ENCODE results near the gene CES2. TPM values are rescaled to one million over a fixed set of nuclear protein-coding genes. Genes with fewer than 3 reads are reported as not detected.
"Not testable (repeated sequence)": the region's sequence is repeated elsewhere in the genome, so short reads cannot be mapped to it uniquely, and the experiment has no call there.

The CES2 gene
- total and polyA plus RNA-seq, 5 experiments from 2014 or later: 21.1 to 62.7 (median 31.2) TPM

- H3K27me3 Mint-ChIP-seq, ATAC-seq, DNase-seq, H3K4me1 Mint-ChIP-seq, H3K36me3 Mint-ChIP-seq, POLR2A ChIA-PET, H3K4me3 Mint-ChIP-seq, H3K27ac Mint-ChIP-seq, H3K9me3 Mint-ChIP-seq: not testable (repeated sequence)
Measured at GRCh38 chr16:66896682-66897081, 38.6 kb upstream of the CES2 start.

GRCh38 chr16:66898207-66898606, 37.1 kb upstream of the CES2 start:
- no peak for DNase-seq
- Mint-ChIP-seq H3K27me3 (no peaks in the 10 kb centered on the region), H3K4me3 (no peak overlapping the region), H3K36me3 (no peaks in the 10 kb centered on the region), H3K9me3 (no peaks in the 10 kb centered on the region), H3K4me1 (peaks cover 0 to 4% (median 2%) of the 10 kb centered on the region in 4 donors), H3K27ac (no peak overlapping the region)
- POLR2A ChIA-PET: no interaction called here
- no peak for ATAC-seq

DNA sequence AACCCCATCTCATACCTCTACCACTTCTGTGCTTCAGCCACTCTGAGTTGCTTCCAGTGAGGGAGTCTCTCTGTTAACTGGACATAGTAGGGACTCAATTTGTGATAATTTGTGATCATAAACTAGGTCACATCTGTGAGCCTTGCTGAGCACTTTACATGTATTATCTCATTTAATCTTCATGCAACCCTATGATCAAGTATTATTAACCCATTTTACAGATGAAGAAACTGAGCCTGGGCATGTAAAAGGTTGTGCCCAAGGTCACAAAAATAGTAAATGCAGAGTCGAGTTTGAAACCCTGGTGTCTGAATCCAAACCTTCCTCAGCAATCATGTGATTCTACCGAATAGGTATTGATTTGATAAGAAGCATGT, 36.4 kb upstream of the CES2 start:
- H3K27me3 Mint-ChIP-seq: no peaks in the 10 kb centered on the region
- POLR2A ChIA-PET: no interaction called here
- H3K36me3 Mint-ChIP-seq: no peaks in the 10 kb centered on the region
- no peak overlapping the region for H3K4me3 Mint-ChIP-seq
- no peak for ATAC-seq
- no peaks in the 10 kb centered on the region for H3K9me3 Mint-ChIP-seq
- no peak for DNase-seq
- H3K27ac Mint-ChIP-seq: no peak overlapping the region
- peaks cover 0 to 3% (median 1%) of the 10 kb centered on the region in 4 donors for H3K4me1 Mint-ChIP-seq

DNA sequence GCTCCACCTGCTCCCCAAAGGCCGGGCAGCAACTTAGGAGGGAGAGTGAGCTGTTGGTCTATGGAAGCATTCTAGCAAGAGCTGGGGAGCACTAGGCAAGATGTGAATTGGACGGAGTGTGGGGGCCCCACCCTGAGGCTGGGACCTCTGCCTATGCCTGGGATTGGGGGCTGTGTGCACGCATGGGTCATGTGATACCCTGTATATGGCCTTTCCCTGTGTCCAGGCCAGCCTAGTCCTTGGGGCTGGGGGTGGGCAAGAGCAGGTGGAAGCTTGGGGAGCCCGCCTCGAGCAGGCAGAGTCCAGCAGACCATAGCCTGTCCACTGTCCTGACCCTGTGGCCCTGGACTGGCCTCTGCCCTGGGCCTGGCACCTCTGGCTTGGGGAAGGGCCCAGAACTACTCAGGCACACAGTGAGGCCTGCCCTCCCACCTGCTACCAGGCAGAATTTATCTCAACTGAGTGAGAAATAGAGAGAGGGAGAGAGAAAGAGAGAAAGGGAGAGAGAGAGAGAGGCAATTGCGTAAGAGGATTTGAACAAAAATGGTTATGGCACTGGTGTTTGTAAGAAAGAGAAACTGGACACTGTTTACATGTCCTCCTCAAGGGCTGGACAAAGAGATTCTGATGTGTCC, 35.9 kb upstream of the CES2 start:
- Mint-ChIP-seq H3K36me3 (no peaks in the 10 kb centered on the region), H3K4me1 (peaks cover 0 to 3% (median 1%) of the 10 kb centered on the region in 4 donors), H3K9me3 (no peaks in the 10 kb centered on the region), H3K4me3 (no peak overlapping the region), H3K27ac (peak overlapping the region in 1 of 10 donors; percentile 68), H3K27me3 (no peaks in the 10 kb centered on the region)
- POLR2A ChIA-PET: interaction anchor here (0.6 kb wide), 1 partner anchor 439 kb away, joined by 4 read pairs; no protein-coding TSS in a partner anchor
- ATAC-seq (no peak), DNase-seq (no peak)

DNA sequence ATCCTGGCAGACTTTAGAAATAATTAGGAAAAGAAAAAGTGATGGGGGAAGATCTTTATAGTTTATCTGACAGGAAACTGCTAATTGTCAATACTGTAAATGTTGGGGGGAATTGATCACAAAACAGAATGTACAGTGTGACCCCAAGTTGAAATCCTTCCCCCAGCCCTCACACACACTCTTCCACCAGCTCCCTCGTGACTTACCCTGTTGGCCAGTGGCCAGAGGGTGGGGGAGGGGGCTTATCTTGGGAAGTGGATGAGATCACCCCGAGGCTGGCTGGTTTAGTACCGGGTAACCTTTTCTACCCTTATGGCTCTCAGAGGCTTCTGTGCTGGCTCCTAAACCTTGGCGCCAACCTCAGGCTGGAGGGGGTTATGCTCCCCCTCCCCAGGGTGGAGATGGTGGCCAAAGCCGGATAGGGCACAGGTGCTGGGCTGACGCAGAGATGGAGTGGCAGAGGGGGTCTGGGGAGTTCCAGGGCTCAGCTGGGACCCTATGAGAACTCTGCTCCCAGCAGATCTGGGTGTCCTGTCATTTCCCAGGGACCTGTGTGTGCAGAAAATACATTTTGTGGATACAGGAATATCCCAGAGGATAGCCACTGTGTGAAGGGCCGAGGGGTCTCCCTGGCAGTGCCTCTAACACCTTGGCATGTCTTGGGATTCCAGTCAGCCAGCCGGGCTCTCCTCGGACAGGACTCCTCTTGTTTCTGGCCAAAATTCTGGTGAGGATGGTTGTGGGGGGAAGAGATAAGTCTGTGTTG, 35.2 kb upstream of the CES2 start:
- Mint-ChIP-seq H3K27me3 (no peaks in the 10 kb centered on the region), H3K27ac (peak overlapping the region in 1 of 10 donors; percentile 68), H3K4me3 (no peak overlapping the region), H3K36me3 (no peaks in the 10 kb centered on the region), H3K9me3 (no peaks in the 10 kb centered on the region), H3K4me1 (peaks cover 0 to 2% (median under 1%) of the 10 kb centered on the region in 4 donors)
- POLR2A ChIA-PET: interaction anchor here (0.6 kb wide), 1 partner anchor 438 kb away, joined by 4 read pairs; no protein-coding TSS in a partner anchor
- DNase-seq (no peak), ATAC-seq (no peak)

GRCh38 chr16:66900721-66901441, 34.4 kb upstream of the CES2 start:
- no peaks in the 10 kb centered on the region for H3K9me3 Mint-ChIP-seq
- H3K27me3 Mint-ChIP-seq: no peaks in the 10 kb centered on the region
- H3K36me3 Mint-ChIP-seq: no peaks in the 10 kb centered on the region
- DNase-seq (no peak), ATAC-seq (no peak)
- H3K27ac Mint-ChIP-seq: no peak overlapping the region
- H3K4me1 Mint-ChIP-seq: peaks cover 2 to 4% (median 3%) of the 10 kb centered on the region in 4 donors
- no peak overlapping the region for H3K4me3 Mint-ChIP-seq
- POLR2A ChIA-PET: no interaction called here

DNA sequence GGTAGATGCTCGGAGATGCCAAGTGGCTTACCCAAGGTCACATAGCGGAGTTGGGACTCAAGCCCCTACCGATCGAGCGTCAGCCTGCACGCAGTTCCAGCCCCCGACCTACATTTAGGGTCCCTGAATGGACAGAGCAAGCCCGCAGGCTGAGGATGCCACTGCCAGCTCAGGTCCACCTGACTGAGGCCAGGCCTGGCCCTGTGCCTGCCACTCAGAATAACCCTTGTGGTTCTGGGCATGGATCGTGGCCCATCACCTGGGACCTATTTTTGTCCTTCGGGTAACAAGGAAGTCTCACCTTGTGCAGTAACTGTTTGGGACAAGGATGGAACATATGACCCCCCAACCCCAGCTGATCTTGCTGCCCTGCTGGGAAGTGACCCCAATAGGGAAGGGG, 33.7 kb upstream of the CES2 start:
- Mint-ChIP-seq H3K4me1 (peaks cover 7 to 11% (median 8%) of the 10 kb centered on the region in 4 donors), H3K27ac (no peak overlapping the region), H3K4me3 (no peak overlapping the region), H3K9me3 (no peaks in the 10 kb centered on the region), H3K27me3 (no peaks in the 10 kb centered on the region), H3K36me3 (no peaks in the 10 kb centered on the region)
- ATAC-seq (no peak), DNase-seq (no peak)
- POLR2A ChIA-PET: no interaction called here

GRCh38 chr16:66902648-66903543, 32.4 kb upstream of the CES2 start:
- Mint-ChIP-seq H3K9me3 (no peaks in the 10 kb centered on the region), H3K4me1 (peaks cover 7 to 11% (median 8%) of the 10 kb centered on the region in 4 donors), H3K36me3 (no peaks in the 10 kb centered on the region), H3K4me3 (no peak overlapping the region), H3K27ac (no peak overlapping the region), H3K27me3 (no peaks in the 10 kb centered on the region)
- POLR2A ChIA-PET: no interaction called here
- ATAC-seq (no peak), DNase-seq (no peak)

DNA sequence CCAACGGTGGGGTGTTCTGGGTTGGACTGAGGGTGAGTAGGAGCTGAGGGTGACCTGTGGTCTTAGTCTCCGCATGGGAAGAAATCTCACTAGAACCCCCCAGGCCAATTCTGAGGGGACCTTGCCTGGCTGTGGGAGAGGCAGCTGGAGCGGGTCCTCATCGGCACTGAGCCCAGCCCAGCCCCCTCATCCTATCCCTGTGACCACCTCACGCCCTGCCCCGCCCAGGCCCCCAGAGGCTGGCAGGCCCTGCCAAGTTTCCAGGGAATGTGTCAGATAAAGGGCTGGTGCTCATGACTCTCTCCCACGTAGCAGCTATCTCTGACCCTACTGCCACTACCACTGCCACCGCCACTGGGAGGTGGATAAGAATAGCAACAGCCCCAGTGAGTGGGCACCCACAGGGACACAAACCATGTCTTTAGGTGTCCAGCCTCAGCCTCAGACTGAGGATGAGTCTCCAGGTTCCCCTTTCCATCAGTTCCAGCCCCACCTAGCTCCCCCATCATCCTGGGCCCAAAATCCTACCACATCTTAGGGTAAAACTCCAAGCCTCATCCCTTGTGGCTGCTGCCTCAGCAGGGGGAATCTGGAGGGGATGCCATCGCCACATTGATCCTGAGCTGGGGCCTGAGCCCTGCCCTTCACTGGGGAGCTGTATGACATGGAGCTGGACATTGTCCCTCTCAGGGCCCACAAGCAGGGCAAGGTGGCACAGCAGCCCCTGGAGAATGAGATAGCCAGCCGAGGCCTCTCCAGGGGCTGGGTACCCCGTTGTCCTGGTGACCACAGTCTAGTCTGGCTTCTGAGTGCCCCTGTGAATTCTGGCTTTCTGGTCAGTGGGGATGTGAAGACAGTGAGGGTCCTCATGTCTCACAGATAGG, 31.5 kb upstream of the CES2 start:
- Mint-ChIP-seq H3K4me3 (no peak overlapping the region), H3K36me3 (no peaks in the 10 kb centered on the region), H3K4me1 (peaks cover 7 to 11% (median 8%) of the 10 kb centered on the region in 4 donors), H3K27ac (peak overlapping the region in 1 of 10 donors; percentile 11), H3K9me3 (no peaks in the 10 kb centered on the region), H3K27me3 (no peaks in the 10 kb centered on the region)
- DNase-seq (no peak), ATAC-seq (no peak)
- POLR2A ChIA-PET: no interaction called here

GRCh38 chr16:66904428-66904845, 30.9 kb upstream of the CES2 start:
- no peaks in the 10 kb centered on the region for H3K9me3 Mint-ChIP-seq
- H3K27me3 Mint-ChIP-seq: no peaks in the 10 kb centered on the region
- DNase-seq (no peak), ATAC-seq (no peak)
- H3K4me1 Mint-ChIP-seq: peaks cover 7 to 11% (median 8%) of the 10 kb centered on the region in 4 donors
- H3K36me3 Mint-ChIP-seq: no peaks in the 10 kb centered on the region
- H3K4me3 Mint-ChIP-seq: no peak overlapping the region
- no peak overlapping the region for H3K27ac Mint-ChIP-seq
- POLR2A ChIA-PET: no interaction called here

DNA sequence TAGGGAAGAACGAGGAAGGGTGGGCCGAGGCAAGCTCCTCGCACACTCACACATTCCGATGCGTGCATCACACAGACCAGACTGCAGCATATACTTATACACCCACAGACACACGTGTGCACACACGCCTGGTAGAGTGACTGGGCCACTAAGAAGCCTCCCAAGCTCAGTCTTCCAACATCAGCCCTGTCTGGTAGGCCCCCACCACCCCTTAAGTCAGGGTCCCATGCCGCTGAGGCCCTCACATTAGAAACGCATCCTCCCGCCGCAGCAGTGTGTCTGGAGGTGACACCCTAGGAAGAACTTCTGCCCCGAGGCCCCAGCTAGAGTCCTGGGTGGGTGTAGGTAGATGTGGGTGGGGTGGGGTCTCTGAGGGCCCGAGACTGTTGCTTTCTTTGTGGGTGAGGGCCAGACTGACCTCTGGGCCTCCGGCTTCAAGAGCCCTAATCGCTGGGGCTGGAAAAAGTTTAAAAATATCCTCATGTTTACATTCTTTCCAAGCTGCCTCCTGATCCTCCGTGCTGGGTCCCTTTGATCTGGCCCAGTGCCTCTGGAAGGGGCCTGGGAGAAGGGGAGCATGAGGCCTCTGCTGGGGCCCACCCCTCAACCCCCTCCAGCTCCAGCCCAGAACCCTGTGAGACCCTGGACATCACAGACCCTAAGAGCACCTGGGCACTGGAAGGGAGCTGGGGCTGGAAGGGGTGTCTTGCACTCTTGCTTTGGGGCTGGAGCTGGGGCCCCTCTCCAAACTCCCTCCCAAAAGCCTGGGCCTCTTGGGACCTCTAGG, 30.3 kb upstream of the CES2 start:
- Mint-ChIP-seq H3K36me3 (no peaks in the 10 kb centered on the region), H3K27ac (no peak overlapping the region), H3K4me1 (peaks cover 7 to 11% (median 8%) of the 10 kb centered on the region in 4 donors), H3K9me3 (no peaks in the 10 kb centered on the region), H3K27me3 (no peaks in the 10 kb centered on the region), H3K4me3 (no peak overlapping the region)
- DNase-seq: no peak
- no peak for ATAC-seq
- POLR2A ChIA-PET: no interaction called here
